Endodermal cell (in vitro differentiated cells): ENCODE measurements around the gene MICAL3. TPM values are rescaled to one million over a fixed set of nuclear protein-coding genes. Genes with fewer than 3 reads are reported as not detected.
A peak's percentile ranks its signal among the peaks of the same experiment; 100 is the strongest.

Source experiments
- DNase-seq: peaks from one replicate; pipeline ENCODE4 v3.0.0-alpha.2; 2017
- H3K27ac ChIP-seq: 2 replicates; pipeline ENCODE4 v1.5.1; 2013; ENCODE audit warnings: mild to moderate bottlenecking, low read depth, low read length, moderate library complexity
- H3K27me3 ChIP-seq: 2 replicates; pipeline ENCODE4 v1.6.1; 2013; ENCODE audit warnings: mild to moderate bottlenecking, low read length, moderate library complexity; ENCODE audit not compliant: insufficient read depth, control insufficient read depth, poor library complexity, severe bottlenecking
- H3K36me3 ChIP-seq: 2 replicates; pipeline ENCODE4 v1.7.0; 2013; ENCODE audit warnings: mild to moderate bottlenecking, low read length, moderate library complexity; ENCODE audit not compliant: control insufficient read depth, insufficient read depth
- H3K4me1 ChIP-seq: one replicate; pipeline ENCODE4 v1.7.0; 2013; ENCODE audit warnings: low read length; ENCODE audit not compliant: control insufficient read depth, insufficient read depth
- H3K4me3 ChIP-seq: 2 replicates; pipeline ENCODE4 v1.5.1; 2013; ENCODE audit warnings: mild to moderate bottlenecking, low read length, moderate library complexity
- H3K9ac ChIP-seq: 2 replicates; pipeline ENCODE4 v1.6.1; 2013; ENCODE audit warnings: mild to moderate bottlenecking, low read length, moderate library complexity; ENCODE audit not compliant: poor library complexity, severe bottlenecking; ENCODE audit errors: extremely low read depth
- H3K9me3 ChIP-seq: 2 replicates; pipeline ENCODE4 v1.6.1; 2013; ENCODE audit warnings: mild to moderate bottlenecking, low read length, moderate library complexity; ENCODE audit not compliant: control insufficient read depth
- H3K27ac Mint-ChIP-seq: 2 replicates; pipeline ENCODE4 v1.8.0; 2020; ENCODE audit warnings: mixed read lengths
- H3K27me3 Mint-ChIP-seq: 2 replicates; pipeline ENCODE4 v1.8.0; 2021; ENCODE audit warnings: mild to moderate bottlenecking, mixed read lengths; ENCODE audit not compliant: insufficient read depth
- H3K36me3 Mint-ChIP-seq: 2 replicates; pipeline ENCODE4 v1.8.0; 2020; ENCODE audit warnings: low read depth, mixed read lengths
- H3K4me1 Mint-ChIP-seq: 2 replicates; pipeline ENCODE4 v1.8.0; 2020; ENCODE audit warnings: mixed read lengths
- H3K4me3 Mint-ChIP-seq: 2 replicates; pipeline ENCODE4 v1.8.0; 2020; ENCODE audit warnings: mild to moderate bottlenecking, moderate library complexity, mixed read lengths
- H3K9me3 Mint-ChIP-seq: 2 replicates; pipeline ENCODE4 v1.8.0; 2020; ENCODE audit warnings: mild to moderate bottlenecking, mixed read lengths
- WGBS, 2 experiments: methylation state at CpG; one replicate each; pipeline versions ENCODE4 v1.1.5 to v1.1.7; 2013; ENCODE audit warnings: missing lambda C conversion rate in 2 of 2, mixed read lengths in 1 of 2; ENCODE audit not compliant: insufficient coverage in 1 of 2, insufficient read length in 1 of 2; 5-methylcytosine and 5-hydroxymethylcytosine counted together
- total RNA-seq, 2 donors: library from RNA; stranded (reverse); fragmentation: NEBNext Ultra II Directional in 1 of 2; extraction: Animal tissue kit (Norgen Biotek cat#: 25700) in 1 of 2; gene quantifications; 2 replicates in 1 of 2; 3 replicates in 1 of 2; pipeline ENCODE4 v1.2.1, GENCODE V29; 2021
- TF ChIP-seq, protein P1 (sequence below): fragments of 200-600 bp; sonication (generic); conservative IDR thresholded peaks from 2 replicates; pipeline ENCODE4 v1.5.0; 2021; ENCODE audit warnings: antibody characterized with exemption, mild to moderate bottlenecking

MICAL3 gene
- total RNA-seq, 2 donors from 2014 or later: 42.8 to 48.1 TPM

GRCh38 chr22:17811119-17811518 is 213.2 kb downstream of the MICAL3 start:
- H3K36me3 Mint-ChIP-seq: peaks cover 42% of the 10 kb centered on the region
- no peaks in the 10 kb centered on the region for H3K27me3 Mint-ChIP-seq
- Histone ChIP-seq H3K9me3 (no peaks in the 10 kb centered on the region), H3K4me1 (no peaks in the 10 kb centered on the region), H3K9ac (no peak overlapping the region), H3K27me3 (no peaks in the 10 kb centered on the region), H3K36me3 (peaks cover 2% of the 10 kb centered on the region), H3K4me3 (no peak overlapping the region), H3K27ac (no peak overlapping the region)
- no peaks in the 10 kb centered on the region for H3K9me3 Mint-ChIP-seq
- TF ChIP-seq, protein P1, sequence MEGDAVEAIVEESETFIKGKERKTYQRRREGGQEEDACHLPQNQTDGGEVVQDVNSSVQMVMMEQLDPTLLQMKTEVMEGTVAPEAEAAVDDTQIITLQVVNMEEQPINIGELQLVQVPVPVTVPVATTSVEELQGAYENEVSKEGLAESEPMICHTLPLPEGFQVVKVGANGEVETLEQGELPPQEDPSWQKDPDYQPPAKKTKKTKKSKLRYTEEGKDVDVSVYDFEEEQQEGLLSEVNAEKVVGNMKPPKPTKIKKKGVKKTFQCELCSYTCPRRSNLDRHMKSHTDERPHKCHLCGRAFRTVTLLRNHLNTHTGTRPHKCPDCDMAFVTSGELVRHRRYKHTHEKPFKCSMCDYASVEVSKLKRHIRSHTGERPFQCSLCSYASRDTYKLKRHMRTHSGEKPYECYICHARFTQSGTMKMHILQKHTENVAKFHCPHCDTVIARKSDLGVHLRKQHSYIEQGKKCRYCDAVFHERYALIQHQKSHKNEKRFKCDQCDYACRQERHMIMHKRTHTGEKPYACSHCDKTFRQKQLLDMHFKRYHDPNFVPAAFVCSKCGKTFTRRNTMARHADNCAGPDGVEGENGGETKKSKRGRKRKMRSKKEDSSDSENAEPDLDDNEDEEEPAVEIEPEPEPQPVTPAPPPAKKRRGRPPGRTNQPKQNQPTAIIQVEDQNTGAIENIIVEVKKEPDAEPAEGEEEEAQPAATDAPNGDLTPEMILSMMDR: no peak
- DNase-seq: no peak
- H3K27ac Mint-ChIP-seq: peak overlapping the region; percentile 58
- no peak overlapping the region for H3K4me3 Mint-ChIP-seq
- WGBS, 2 experiments: 94 to 100% methylated on average over 4 of the region's 4 CpGs
- no peaks in the 10 kb centered on the region for H3K4me1 Mint-ChIP-seq

DNA sequence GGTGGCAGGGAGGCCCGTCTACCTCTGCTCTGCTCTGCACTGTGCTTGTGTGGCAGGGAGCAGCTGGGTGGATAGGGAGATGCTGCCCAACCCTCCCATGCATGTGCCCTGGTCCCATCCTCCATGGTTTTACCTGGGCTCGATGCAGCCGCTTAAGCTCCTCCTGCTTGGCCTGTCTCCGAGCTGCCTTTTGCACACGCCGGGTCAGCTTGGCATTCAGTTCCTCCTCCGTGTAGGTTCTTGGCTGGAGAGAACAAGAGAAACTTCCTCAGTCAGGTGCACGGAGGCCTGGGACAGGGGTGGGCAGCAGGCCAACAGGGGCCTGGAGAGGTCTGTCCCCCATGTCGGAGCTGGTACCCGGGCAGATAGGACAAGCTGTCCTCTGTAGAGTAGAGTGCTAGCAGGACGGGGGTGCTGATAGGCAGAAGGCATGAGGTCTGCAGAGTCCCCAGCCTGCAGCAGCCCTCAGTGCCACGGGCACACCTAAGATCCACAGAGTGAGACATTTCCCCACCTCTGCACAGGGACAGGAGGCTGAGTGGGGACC is 213.7 kb downstream of the MICAL3 start:
- WGBS, 2 experiments: 94 to 96% methylated on average over 9 to 12 of the region's 12 CpGs
- H3K4me1 Mint-ChIP-seq: no peaks in the 10 kb centered on the region
- no peaks in the 10 kb centered on the region for H3K4me1 ChIP-seq
- H3K9me3 ChIP-seq: no peaks in the 10 kb centered on the region
- TF ChIP-seq, protein P1: no peak
- no peak overlapping the region for H3K4me3 ChIP-seq
- no peak for DNase-seq
- no peak overlapping the region for H3K4me3 Mint-ChIP-seq
- H3K36me3 ChIP-seq: peaks cover 5% of the 10 kb centered on the region
- H3K27ac ChIP-seq: no peak overlapping the region
- H3K27me3 Mint-ChIP-seq: no peaks in the 10 kb centered on the region
- H3K9ac ChIP-seq: no peak overlapping the region
- no peaks in the 10 kb centered on the region for H3K9me3 Mint-ChIP-seq
- peak overlapping the region; percentile 58 for H3K27ac Mint-ChIP-seq
- no peaks in the 10 kb centered on the region for H3K27me3 ChIP-seq
- H3K36me3 Mint-ChIP-seq: peaks cover 41% of the 10 kb centered on the region

GRCh38 chr22:17808693-17809403 is 215.5 kb downstream of the MICAL3 start:
- Mint-ChIP-seq H3K36me3 (peaks cover 37% of the 10 kb centered on the region), H3K27ac (no peak overlapping the region), H3K4me3 (no peak overlapping the region), H3K9me3 (no peaks in the 10 kb centered on the region), H3K4me1 (peaks cover 3% of the 10 kb centered on the region), H3K27me3 (no peaks in the 10 kb centered on the region)
- Histone ChIP-seq H3K27me3 (no peaks in the 10 kb centered on the region), H3K4me3 (no peak overlapping the region), H3K27ac (no peak overlapping the region), H3K9ac (no peak overlapping the region), H3K4me1 (no peaks in the 10 kb centered on the region), H3K9me3 (no peaks in the 10 kb centered on the region), H3K36me3 (peaks cover 5% of the 10 kb centered on the region)
- WGBS, 2 experiments: 93 to 97% methylated on average over 6 to 25 of the region's 25 CpGs
- TF ChIP-seq, protein P1: no peak
- peak; percentile 71 for DNase-seq
